ENCODE measurements around the gene MYOT.
"Not testable (repeated sequence)": the region's sequence is repeated elsewhere in the genome, so short reads cannot be mapped to it uniquely, and the experiment has no call there.

MYOT gene

DNA sequence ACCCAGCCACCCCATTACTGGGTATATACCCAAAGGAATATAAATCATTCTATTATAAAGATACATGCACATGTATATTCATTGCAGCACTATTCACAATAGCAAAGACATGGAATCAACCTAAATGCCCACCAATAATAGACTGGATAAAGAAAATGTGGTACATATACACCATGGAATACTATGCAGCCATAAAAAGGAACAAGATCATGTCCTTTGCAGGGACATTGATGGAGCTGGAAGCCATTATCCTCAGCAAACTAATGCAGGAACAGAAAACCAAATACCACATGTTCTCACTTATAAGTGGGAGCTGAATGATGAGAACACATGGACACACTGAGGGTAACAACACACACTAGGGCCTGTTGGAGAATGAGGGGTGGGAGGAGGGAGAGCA is 14.5 kb upstream of the MYOT start:
- not testable (repeated sequence) for H3K27ac ChIP-seq (ENCODE audit: low read depth, low read length); H3K4me1 ChIP-seq (ENCODE audit: control insufficient read depth, insufficient read depth, low read length, unreplicated experiment); H2AFZ ChIP-seq (ENCODE audit: low read length, unreplicated experiment); H3K36me3 ChIP-seq (ENCODE audit: insufficient read depth, low read length); H3K4me3 ChIP-seq (ENCODE audit: low read depth, low read length); H3K27me3 ChIP-seq (ENCODE audit: insufficient read depth, low read length); H3K79me2 ChIP-seq (ENCODE audit: control insufficient read depth, insufficient read depth, low read length, unreplicated experiment)

DNA sequence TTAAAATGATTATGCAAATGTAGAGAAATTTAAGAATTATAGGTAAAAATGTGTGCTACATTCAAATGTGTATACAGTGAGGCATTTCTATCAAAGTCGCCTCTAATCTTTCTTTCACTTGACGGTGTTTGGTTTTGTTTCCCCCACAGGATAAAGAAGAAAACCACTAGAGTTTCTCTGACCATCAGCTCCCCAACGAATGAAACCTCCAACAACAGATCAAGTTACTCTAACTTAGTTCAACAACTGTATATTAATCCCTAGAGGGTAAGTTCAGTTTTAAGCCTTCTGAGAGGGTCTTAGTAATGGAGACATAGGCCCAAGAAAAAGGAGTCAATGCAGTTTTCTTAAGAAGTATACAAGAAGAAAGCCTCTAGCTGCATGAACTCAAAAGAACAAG is 11.5 kb upstream of the MYOT start:
- peaks cover 8% of the 10 kb centered on the region for H3K4me1 ChIP-seq (ENCODE audit: control insufficient read depth, insufficient read depth, low read length, unreplicated experiment)
- no peak overlapping the region for H2AFZ ChIP-seq (ENCODE audit: low read length, unreplicated experiment)
- H3K36me3 ChIP-seq (ENCODE audit: insufficient read depth, low read length) = no peaks in the 10 kb centered on the region
- H3K4me3 ChIP-seq (ENCODE audit: low read depth, low read length) = no peak overlapping the region
- no peaks in the 10 kb centered on the region for H3K27me3 ChIP-seq (ENCODE audit: insufficient read depth, low read length)
- H3K27ac ChIP-seq (ENCODE audit: low read depth, low read length) = no peak overlapping the region
- H3K79me2 ChIP-seq (ENCODE audit: control insufficient read depth, insufficient read depth, low read length, unreplicated experiment) = no peaks in the 10 kb centered on the region

DNA sequence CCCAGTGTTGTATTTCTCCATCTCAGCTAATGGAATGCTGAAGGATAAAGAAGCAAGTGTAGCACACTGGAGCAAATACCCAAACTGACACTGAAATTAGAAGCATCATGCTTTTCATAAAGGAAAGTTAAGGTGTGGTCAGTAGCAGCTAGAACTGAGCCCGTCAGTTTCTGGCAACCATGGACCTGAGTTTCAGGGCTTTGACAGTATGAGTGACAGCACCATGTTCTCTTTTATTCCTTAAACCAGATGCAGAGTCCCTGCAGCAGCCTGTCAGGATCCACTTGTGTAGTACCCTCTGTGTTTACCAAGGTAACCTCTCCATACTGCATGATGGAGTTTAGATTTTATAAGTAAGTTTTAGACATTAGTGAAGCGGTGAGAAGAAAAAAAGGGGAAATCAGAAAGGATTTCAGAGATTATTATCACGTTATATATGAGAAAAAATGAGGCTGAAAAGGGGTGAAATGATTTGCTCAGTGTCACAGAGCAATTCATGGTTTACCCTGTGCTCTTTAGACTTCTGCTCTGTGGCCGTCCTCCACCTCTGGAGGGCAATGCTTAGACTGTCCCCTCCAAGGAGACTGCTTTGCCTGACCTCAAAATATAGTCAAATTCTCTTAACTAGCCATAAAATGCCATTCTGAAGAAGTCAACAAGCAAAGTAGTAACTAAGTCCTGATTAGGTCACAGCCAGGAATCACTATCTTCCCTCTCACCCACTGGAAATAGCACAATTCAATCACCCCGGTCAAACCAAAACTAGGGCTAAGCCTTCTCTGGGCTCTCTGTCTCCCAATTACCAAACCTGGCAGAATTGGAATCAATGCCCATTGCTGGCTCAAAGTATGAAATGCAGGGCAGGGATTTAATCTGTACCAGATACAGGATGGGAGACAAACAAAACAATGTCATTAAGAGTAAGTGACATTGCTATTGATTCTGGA is 10.5 kb upstream of the MYOT start:
- no peaks in the 10 kb centered on the region for H3K79me2 ChIP-seq (ENCODE audit: control insufficient read depth, insufficient read depth, low read length, unreplicated experiment)
- H3K36me3 ChIP-seq (ENCODE audit: insufficient read depth, low read length) = no peaks in the 10 kb centered on the region
- no peaks in the 10 kb centered on the region for H3K27me3 ChIP-seq (ENCODE audit: insufficient read depth, low read length)
- peak overlapping the region; percentile 71 for H3K4me3 ChIP-seq (ENCODE audit: low read depth, low read length)
- H3K27ac ChIP-seq (ENCODE audit: low read depth, low read length) = no peak overlapping the region
- peaks cover 8% of the 10 kb centered on the region for H3K4me1 ChIP-seq (ENCODE audit: control insufficient read depth, insufficient read depth, low read length, unreplicated experiment)
- H2AFZ ChIP-seq (ENCODE audit: low read length, unreplicated experiment) = peak overlapping the region; percentile 98

DNA sequence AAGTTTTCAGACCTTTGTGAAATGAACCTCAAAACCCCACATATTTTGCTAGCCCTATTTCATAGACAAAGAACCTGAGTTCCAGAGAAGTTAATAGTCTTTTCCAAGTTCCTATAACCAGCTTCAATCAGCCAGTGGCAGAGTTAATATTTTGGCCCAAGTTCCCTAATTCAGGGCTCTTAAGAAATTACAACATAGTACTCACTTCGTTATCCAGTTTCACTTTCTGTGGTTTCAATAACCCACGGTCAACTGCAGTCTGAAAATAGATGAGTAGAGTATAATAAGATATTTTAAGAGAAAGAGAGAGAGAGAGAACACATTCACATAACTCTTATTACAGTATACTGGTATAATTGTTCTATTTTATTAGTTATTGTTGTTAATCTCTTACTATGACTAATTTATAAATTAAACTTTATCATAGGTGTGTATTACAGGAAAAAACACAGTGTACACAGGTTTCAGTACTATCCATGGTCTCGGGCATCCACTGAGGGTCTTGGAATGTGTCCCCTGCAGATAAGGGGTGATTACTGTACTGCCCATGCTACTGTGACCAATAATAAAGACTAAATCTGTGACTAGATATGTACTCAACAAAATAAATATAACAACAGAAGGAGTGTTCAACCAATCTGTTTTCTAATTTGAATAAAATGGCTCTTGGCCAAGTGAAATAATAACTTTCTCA is 9.3 kb upstream of the MYOT start:
- Histone ChIP-seq H2AFZ (ENCODE audit: low read length, unreplicated experiment) (peak overlapping the region; percentile 98), H3K4me1 (ENCODE audit: control insufficient read depth, insufficient read depth, low read length, unreplicated experiment) (peaks cover 8% of the 10 kb centered on the region), H3K4me3 (ENCODE audit: low read depth, low read length) (peak overlapping the region; percentile 71), H3K27ac (ENCODE audit: low read depth, low read length) (no peak overlapping the region), H3K36me3 (ENCODE audit: insufficient read depth, low read length) (no peaks in the 10 kb centered on the region), H3K79me2 (ENCODE audit: control insufficient read depth, insufficient read depth, low read length, unreplicated experiment) (no peaks in the 10 kb centered on the region), H3K27me3 (ENCODE audit: insufficient read depth, low read length) (no peaks in the 10 kb centered on the region)

DNA sequence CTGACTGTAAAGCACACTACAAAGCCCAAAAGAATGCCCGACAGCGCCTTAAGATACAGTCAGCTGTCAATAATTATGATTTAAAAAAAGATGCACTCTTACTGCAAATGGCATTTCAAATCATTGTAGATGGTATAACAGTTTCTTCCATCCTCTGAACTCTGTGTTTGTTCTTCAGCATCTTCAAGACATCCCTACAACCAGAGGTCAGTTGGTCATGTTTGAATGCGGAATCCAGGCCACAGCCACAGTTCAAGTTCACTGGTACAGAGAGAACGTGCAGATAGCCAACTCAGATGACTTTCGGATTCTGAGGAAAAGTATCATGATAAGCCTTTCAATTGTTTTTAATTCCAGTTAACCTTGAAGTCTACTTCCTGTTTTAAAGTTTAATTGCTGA is 8.7 kb upstream of the MYOT start:
- Histone ChIP-seq H3K36me3 (ENCODE audit: insufficient read depth, low read length) (no peaks in the 10 kb centered on the region), H3K4me3 (ENCODE audit: low read depth, low read length) (peak overlapping the region; percentile 71; the same call in 1 of the 2 replicates), H3K27me3 (ENCODE audit: insufficient read depth, low read length) (no peaks in the 10 kb centered on the region), H2AFZ (ENCODE audit: low read length, unreplicated experiment) (peak overlapping the region; percentile 82), H3K27ac (ENCODE audit: low read depth, low read length) (no peak overlapping the region), H3K79me2 (ENCODE audit: control insufficient read depth, insufficient read depth, low read length, unreplicated experiment) (no peaks in the 10 kb centered on the region), H3K4me1 (ENCODE audit: control insufficient read depth, insufficient read depth, low read length, unreplicated experiment) (peaks cover 8% of the 10 kb centered on the region)

DNA sequence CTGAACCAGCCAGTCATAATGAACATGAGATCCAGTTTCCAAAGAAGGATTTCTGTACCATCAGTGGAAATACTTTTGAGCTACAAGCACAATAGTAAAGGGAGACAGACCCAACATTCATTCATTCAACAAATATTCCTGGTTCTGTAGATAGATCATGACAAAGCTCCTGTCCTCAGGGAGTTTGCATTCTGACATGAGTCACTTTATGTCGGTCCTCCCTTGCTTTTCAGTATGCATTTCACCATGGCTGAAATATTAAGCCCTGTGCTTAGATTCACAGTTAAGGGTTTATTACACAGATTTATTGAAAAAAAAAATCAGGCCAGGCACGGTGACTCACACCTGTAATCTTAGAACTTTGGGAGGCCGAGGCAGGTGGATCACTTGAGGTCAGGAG is 5.4 kb upstream of the MYOT start:
- H3K4me1 ChIP-seq (ENCODE audit: control insufficient read depth, insufficient read depth, low read length, unreplicated experiment) = peaks cover 7% of the 10 kb centered on the region
- H3K27me3 ChIP-seq (ENCODE audit: insufficient read depth, low read length) = no peaks in the 10 kb centered on the region
- no peak overlapping the region for H3K27ac ChIP-seq (ENCODE audit: low read depth, low read length)
- H3K79me2 ChIP-seq (ENCODE audit: control insufficient read depth, insufficient read depth, low read length, unreplicated experiment) = no peaks in the 10 kb centered on the region
- H3K4me3 ChIP-seq (ENCODE audit: low read depth, low read length) = no peak overlapping the region
- H3K36me3 ChIP-seq (ENCODE audit: insufficient read depth, low read length) = no peaks in the 10 kb centered on the region
- no peak overlapping the region for H2AFZ ChIP-seq (ENCODE audit: low read length, unreplicated experiment)

DNA sequence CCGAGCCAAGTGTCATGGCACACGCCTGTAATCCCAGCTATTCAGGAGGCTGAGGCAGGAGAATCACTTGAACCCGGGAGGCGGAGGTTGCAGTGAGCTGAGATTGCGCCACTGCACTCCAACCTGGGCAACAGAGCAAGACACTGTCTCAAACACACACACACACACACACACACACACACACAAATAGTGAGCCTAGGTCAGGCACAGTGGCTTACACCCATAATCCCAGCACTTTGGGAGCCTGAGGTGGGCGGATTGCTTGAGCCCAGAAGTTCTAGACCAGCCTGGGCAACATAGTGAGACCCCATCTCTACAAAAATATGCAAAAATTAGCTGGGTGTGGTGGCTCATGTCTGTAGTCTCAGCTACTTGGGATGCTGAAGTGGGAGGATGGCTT is 4.0 kb upstream of the MYOT start:
- H3K27me3 ChIP-seq (ENCODE audit: insufficient read depth, low read length); H3K4me3 ChIP-seq (ENCODE audit: low read depth, low read length); H3K36me3 ChIP-seq (ENCODE audit: insufficient read depth, low read length); H3K4me1 ChIP-seq (ENCODE audit: control insufficient read depth, insufficient read depth, low read length, unreplicated experiment); H3K79me2 ChIP-seq (ENCODE audit: control insufficient read depth, insufficient read depth, low read length, unreplicated experiment); H3K27ac ChIP-seq (ENCODE audit: low read depth, low read length); H2AFZ ChIP-seq (ENCODE audit: low read length, unreplicated experiment): not testable (repeated sequence)

DNA sequence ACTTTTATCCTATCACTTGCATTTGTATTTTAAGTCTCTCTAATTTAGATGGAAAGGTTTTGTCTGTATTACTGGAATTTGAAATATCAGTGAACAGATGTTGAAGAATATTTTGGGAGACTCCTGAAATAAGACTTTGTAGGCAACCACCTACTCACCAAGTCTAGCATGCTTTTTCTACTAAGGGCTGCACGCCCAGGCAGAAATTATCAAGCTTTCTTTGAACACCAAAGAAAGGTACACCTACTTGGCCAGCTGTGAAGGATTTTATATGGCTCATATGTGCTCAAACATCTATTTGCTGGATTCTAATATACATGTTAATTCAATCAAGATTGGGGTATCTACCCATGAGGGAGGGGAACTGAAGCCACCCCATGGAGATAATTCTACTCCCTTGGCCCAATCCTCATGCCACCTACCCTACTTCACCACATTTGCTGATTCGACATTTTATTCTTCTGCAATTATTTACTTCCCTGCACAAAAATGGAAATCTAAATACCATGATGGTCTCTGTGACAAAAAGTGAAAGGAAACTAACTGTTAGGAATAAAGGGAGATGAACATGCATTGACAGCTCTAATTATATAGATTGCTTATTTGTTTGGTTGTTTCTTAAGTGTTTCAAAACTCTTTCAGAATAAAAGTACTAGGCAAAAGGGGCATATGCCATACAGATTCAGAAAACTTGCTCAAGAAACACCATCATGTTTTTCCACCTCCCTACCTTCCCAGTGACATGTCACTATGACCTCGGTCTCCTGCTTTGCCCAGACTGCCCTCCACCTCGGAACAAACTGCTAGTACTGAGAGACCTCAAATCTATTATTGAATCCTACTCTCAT is 895 bp upstream of the MYOT start:
- Histone ChIP-seq H3K27me3 (ENCODE audit: insufficient read depth, low read length) (no peaks in the 10 kb centered on the region), H2AFZ (ENCODE audit: low read length, unreplicated experiment) (no peak overlapping the region), H3K36me3 (ENCODE audit: insufficient read depth, low read length) (no peaks in the 10 kb centered on the region), H3K79me2 (ENCODE audit: control insufficient read depth, insufficient read depth, low read length, unreplicated experiment) (no peaks in the 10 kb centered on the region), H3K4me3 (ENCODE audit: low read depth, low read length) (no peak overlapping the region), H3K27ac (ENCODE audit: low read depth, low read length) (no peak overlapping the region), H3K4me1 (ENCODE audit: control insufficient read depth, insufficient read depth, low read length, unreplicated experiment) (no peaks in the 10 kb centered on the region)

DNA sequence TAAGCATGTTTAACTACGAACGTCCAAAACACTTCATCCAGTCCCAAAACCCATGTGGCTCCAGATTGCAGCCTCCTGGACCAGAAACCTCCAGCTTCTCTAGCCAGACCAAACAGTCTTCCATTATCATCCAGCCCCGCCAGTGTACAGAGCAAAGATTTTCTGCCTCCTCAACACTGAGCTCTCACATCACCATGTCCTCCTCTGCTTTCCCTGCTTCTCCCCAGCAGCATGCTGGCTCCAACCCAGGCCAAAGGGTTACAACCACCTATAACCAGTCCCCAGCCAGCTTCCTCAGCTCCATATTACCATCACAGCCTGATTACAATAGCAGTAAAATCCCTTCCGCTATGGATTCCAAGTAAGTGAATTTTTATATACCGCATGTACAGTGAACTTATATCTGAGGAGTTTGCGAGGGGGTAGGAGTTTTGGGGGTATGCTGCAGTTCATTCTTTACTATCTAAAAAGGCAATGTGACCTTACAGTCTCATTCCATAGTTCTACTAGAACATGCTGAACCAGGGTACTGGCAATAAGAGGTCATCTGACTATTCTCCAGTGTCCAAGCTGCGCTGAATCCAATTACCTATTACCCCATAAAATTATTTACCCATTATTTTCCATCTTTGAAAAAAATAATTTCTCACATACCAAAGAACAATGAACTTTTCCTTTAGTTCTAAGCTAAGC is 3.1 kb downstream of the MYOT start:
- no peaks in the 10 kb centered on the region for H3K36me3 ChIP-seq (ENCODE audit: insufficient read depth, low read length)
- H3K27me3 ChIP-seq (ENCODE audit: insufficient read depth, low read length) = no peaks in the 10 kb centered on the region
- no peak overlapping the region for H2AFZ ChIP-seq (ENCODE audit: low read length, unreplicated experiment)
- no peak overlapping the region for H3K4me3 ChIP-seq (ENCODE audit: low read depth, low read length)
- no peaks in the 10 kb centered on the region for H3K4me1 ChIP-seq (ENCODE audit: control insufficient read depth, insufficient read depth, low read length, unreplicated experiment)
- no peak overlapping the region for H3K27ac ChIP-seq (ENCODE audit: low read depth, low read length)
- no peaks in the 10 kb centered on the region for H3K79me2 ChIP-seq (ENCODE audit: control insufficient read depth, insufficient read depth, low read length, unreplicated experiment)

DNA sequence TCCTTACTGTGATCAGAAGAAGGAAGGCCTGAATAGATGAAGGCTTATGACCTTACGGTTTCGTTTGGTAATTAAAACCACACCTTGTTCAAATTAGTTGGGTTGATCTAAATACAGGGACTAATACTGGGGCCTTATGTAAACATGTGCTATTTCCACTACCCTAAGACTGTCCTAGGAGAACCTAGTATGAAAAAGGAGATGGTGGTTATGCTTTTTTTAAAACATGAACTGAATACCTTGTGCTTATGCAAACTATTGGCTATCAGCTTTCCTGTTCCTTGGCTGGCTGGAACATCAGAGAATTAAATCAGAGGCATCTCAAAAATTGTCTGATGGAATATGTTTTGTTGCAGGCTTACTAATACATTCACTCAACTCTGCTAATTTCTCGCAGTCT is 3.9 kb downstream of the MYOT start:
- H3K27me3 ChIP-seq (ENCODE audit: insufficient read depth, low read length) = no peaks in the 10 kb centered on the region
- no peak overlapping the region for H3K4me3 ChIP-seq (ENCODE audit: low read depth, low read length)
- no peak overlapping the region for H2AFZ ChIP-seq (ENCODE audit: low read length, unreplicated experiment)
- no peaks in the 10 kb centered on the region for H3K36me3 ChIP-seq (ENCODE audit: insufficient read depth, low read length)
- H3K27ac ChIP-seq (ENCODE audit: low read depth, low read length) = no peak overlapping the region
- no peaks in the 10 kb centered on the region for H3K79me2 ChIP-seq (ENCODE audit: control insufficient read depth, insufficient read depth, low read length, unreplicated experiment)
- H3K4me1 ChIP-seq (ENCODE audit: control insufficient read depth, insufficient read depth, low read length, unreplicated experiment) = no peaks in the 10 kb centered on the region
